HFF-Myc (cell line): ENCODE measurements around the gene WWOX.

Source experiments
- DNase-seq: peaks from one replicate; pipeline ENCODE4 v3.0.0-alpha.2; 2011; ENCODE audit warnings: low read depth; ENCODE audit errors: extremely low read depth
- H3K4me3 ChIP-seq: replicated peaks from 2 replicates; pipeline ENCODE4 v1.5.1; 2011; ENCODE audit warnings: low read depth, mild to moderate bottlenecking, control low read depth, low read length
- TF ChIP-seq, protein P1 (sequence below): IDR thresholded peaks from 2 replicates; pipeline ENCODE4 v1.5.1; 2012; ENCODE audit warnings: mild to moderate bottlenecking, low read depth, low read length, control low read depth; ENCODE audit errors: missing control alignments

Gene WWOX

DNA sequence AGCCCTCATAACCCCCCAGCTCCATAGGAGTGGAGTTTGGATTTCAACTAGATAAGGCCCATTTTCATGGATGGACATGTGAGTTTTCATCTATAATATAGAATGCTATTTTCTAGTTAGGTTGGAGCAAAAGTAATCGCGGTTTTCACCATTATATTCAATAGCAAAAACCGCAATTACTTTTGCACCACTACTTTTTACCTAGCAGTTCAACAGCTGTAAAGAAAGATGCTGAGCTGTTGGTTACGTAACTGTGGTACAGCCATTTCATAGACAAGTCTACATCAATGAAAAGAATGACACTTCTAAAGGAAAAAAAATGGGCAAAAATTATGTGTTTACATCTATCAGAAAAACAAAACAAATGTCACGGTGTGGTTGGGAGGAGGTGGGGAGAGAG is 993.4 kb downstream of the WWOX start:
- no peak overlapping the region for H3K4me3 ChIP-seq
- no peak for DNase-seq

DNA sequence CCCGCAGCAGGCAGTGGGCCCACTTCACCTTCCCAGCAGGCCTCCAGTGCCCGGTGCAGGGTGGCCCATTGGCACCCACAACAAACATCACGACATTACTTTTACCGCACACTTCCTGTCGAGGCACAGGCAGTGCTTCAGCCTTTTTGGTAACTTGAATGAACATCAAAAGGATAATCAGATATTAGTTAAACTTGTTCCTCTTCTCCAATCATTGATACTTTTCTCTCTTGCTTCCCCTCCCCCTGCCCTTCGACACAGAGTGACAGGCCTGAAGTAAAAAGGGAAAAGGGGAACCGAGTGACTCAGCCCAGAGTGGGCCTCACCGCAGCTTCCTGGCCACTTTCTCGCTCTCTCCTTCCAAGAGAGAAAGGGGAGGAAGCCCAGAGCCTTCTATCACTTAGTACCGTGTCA is 994.1 kb downstream of the WWOX start:
- TF ChIP-seq, protein P1, sequence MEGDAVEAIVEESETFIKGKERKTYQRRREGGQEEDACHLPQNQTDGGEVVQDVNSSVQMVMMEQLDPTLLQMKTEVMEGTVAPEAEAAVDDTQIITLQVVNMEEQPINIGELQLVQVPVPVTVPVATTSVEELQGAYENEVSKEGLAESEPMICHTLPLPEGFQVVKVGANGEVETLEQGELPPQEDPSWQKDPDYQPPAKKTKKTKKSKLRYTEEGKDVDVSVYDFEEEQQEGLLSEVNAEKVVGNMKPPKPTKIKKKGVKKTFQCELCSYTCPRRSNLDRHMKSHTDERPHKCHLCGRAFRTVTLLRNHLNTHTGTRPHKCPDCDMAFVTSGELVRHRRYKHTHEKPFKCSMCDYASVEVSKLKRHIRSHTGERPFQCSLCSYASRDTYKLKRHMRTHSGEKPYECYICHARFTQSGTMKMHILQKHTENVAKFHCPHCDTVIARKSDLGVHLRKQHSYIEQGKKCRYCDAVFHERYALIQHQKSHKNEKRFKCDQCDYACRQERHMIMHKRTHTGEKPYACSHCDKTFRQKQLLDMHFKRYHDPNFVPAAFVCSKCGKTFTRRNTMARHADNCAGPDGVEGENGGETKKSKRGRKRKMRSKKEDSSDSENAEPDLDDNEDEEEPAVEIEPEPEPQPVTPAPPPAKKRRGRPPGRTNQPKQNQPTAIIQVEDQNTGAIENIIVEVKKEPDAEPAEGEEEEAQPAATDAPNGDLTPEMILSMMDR: no peak
- H3K4me3 ChIP-seq: no peak overlapping the region
- DNase-seq: no peak

More for the DNA sequence above, 993.4 kb downstream of the WWOX start:
- TF ChIP-seq, protein P1: no peak

DNA sequence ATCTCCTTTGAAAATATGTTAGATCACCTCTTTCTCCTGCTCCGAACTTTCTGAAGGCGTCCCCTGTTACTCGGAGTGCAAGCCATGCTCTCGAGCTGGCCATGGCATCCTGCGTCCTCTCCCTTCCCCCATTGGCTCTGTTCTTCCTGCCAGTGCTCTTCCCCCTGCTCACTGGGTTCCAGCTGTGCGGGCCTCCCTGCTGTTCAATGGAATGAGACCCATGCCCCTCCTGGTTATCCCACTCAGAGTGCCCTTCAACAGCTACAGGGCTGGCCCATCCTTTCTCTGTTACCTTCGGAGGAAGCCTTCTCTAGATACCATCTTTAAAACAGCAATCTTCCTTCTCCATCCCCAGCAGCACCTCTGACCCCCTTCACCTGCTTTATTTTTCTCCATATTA is 996.8 kb downstream of the WWOX start:
- TF ChIP-seq, protein P1: no peak
- DNase-seq: no peak
- no peak overlapping the region for H3K4me3 ChIP-seq

DNA sequence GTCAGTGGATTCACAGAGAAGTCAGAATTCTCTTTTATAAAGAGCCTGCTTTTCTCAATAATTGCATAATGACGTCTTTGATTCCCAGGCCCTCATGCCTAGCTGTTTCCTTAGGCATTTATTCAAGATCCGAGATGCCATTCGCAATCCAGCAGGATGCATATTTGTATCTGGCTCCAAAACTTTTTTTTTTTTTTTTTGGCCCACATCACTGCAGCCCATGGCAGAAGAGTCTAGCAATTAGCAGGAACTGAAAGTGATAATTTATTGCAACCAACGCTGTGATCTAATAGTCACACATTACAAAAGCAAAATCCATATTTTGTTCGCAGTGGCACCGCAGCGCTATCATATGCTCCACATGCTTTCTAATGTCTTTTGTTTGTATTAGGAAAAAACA is 997.7 kb downstream of the WWOX start:
- H3K4me3 ChIP-seq: no peak overlapping the region
- TF ChIP-seq, protein P1: no peak
- no peak for DNase-seq

DNA sequence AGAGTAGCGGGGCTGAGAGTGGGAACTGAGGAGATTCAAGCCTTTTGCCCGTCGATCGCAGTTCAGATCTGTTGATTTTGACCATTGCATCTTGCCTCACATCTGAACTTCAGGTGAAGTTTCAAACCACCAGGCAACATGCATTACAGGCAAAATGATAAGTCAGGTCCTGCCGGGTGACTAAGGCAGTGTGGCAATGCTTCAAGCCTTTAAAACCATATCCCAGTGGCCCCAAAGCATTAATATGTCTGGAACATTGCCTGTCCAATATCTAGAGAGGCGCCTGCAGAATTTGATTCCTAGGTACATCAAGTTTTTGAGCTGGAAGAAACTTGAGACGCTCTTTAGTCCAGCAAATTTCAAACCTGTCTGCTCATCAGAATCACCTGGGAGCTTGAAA is 998.3 kb downstream of the WWOX start:
- no peak overlapping the region for H3K4me3 ChIP-seq

DNA sequence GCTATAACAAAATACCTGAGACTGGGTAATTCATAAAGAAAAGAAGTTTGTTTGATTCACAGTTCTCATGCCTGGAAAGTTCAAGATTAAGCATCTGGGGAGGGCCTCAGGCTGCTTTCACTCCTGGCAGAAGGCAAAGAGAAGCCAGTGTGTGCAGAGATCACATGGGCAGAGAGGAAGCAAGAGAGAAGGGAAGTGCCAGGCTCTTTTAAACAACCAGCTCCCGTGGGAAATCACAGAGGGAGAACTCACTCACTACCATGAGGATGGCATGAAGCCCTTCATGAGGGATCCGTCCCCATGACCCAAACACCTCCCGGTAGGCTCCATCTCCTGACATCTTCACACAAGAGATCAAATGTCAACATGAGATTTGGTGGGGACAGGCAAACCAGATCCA is 999.5 kb downstream of the WWOX start:
- no peak for DNase-seq

More for the DNA sequence above, 998.3 kb downstream of the WWOX start:
- DNase-seq: no peak
- TF ChIP-seq, protein P1: no peak

DNA sequence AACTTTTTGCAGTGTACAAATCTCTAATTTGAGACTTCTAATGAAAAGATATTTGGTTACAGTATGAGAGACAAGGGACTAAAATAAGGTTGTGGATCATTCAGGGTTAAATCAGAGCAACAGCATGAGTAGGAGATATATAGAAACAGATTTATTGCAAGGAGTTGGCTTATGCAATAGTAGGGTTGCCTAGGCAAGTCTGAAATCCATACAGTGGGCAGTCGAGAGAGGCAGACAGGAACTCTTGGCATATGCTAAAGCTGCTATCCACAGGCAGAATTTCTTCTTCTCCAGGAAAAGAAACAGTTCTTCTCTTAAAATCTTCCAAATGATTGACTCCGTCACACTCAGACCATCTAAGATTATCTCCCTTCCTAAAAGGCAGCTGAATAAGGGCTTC is 1000.3 kb downstream of the WWOX start:
- TF ChIP-seq, protein P1: no peak
- DNase-seq: no peak
- no peak overlapping the region for H3K4me3 ChIP-seq

More for the DNA sequence above, 999.5 kb downstream of the WWOX start:
- H3K4me3 ChIP-seq: no peak overlapping the region
- TF ChIP-seq, protein P1: no peak
